HepG2 (cell line): ENCODE results near the gene NELL1. TPM values are rescaled to one million over a fixed set of nuclear protein-coding genes. Genes with fewer than 3 reads are reported as not detected.

Source experiments
- ATAC-seq: fragments of 200-7000 bp; cut with Tn5 transposase; 3 replicates; pipeline ENCODE4 v1.9.1; 2020; ENCODE audit warnings: mild to moderate bottlenecking, moderate library complexity
- BruUV-seq: library from RNA; stranded (reverse); fragments of 400-500 nt; replicated peaks from 2 replicates; lab custom pipeline; 2021; lab: Mats Ljungman, UMichigan
- CTCF ChIA-PET: fragments of 300-600 bp; formaldehyde crosslinking; extraction: SDS; loops from one replicate; lab custom pipeline; 2021; ENCODE audit warnings: low total read pairs, inconsistent platforms, low intra/inter-chr PET ratio; lab: Yijun Ruan, JAX
- POLR2A ChIA-PET: fragments of 350-600 bp; sonication (Branson Sonifier 250); formaldehyde crosslinking; loops from one replicate; lab custom pipeline; 2020; ENCODE audit warnings: antibody characterized with exemption, inconsistent platforms; lab: Yijun Ruan, JAX
- DNase-seq: peaks from one replicate; pipeline ENCODE4 v3.0.0-alpha.2; 2015; ENCODE audit warnings: low spot score
- FAIRE-seq: peaks from 3 replicates; lab custom pipeline; 2011; peaks lifted over from hg19 to GRCh38; lab: Jason Lieb, UNC
- H2AFZ ChIP-seq: one replicate; pipeline ENCODE4 v1.6.1; 2011; ENCODE audit warnings: low read length, inconsistent platforms
- H3K27ac ChIP-seq: fragments of 300-600 bp; 3 replicates; pipeline ENCODE4 v1.8.0; 2011; ENCODE audit warnings: mixed run types, mild to moderate bottlenecking, mixed read lengths, low read length, inconsistent platforms; ENCODE audit not compliant: insufficient read depth; ENCODE audit errors: extremely low read length
- H3K27me3 ChIP-seq, 2 experiments: fragments of 200-600 bp in 1 of 2; 2 replicates in 1 of 2; 3 replicates in 1 of 2; pipeline versions ENCODE4 v1.6.0 to v1.8.0; 2011; ENCODE audit warnings: low read length in 2 of 2, mild to moderate bottlenecking in 2 of 2, moderate library complexity in 2 of 2, inconsistent platforms in 1 of 2; ENCODE audit not compliant: insufficient read depth in 2 of 2, control insufficient read depth in 1 of 2
- H3K36me3 ChIP-seq, 2 experiments: fragments of 200-600 bp in 1 of 2; replicated peaks in 1 of 2; 2 replicates in 1 of 2; 3 replicates in 1 of 2; pipeline versions ENCODE4 v1.5.1 to v1.8.0; 2011; ENCODE audit warnings: low read length in 2 of 2, inconsistent platforms in 1 of 2; ENCODE audit not compliant: insufficient read depth in 2 of 2, control insufficient read depth in 1 of 2
- H3K4me1 ChIP-seq: 2 replicates; pipeline ENCODE4 v1.5.1; 2012; ENCODE audit warnings: low read length, inconsistent platforms; ENCODE audit not compliant: insufficient read depth
- H3K4me2 ChIP-seq: 2 replicates; pipeline ENCODE4 v1.6.0; 2011; ENCODE audit warnings: low read depth, low read length, inconsistent platforms
- H3K4me3 ChIP-seq, 3 experiments: fragments of 200-600 bp in 1 of 3; sonication (generic), shearing (Covaris generic) in 1 of 3; replicated peaks in 1 of 3; 2 replicates each; pipeline ENCODE4 v1.5.1; 2011 to 2016; ENCODE audit warnings: low read length in 3 of 3, inconsistent platforms in 2 of 3, low read depth in 2 of 3, mild to moderate bottlenecking in 2 of 3, control low read depth in 1 of 3, mixed read lengths in 1 of 3; ENCODE audit not compliant: insufficient read depth in 1 of 3
- H3K79me2 ChIP-seq: one replicate; pipeline ENCODE4 v1.6.1; 2011; ENCODE audit warnings: low read length, inconsistent platforms; ENCODE audit not compliant: insufficient read depth
- H3K9ac ChIP-seq: 2 replicates; pipeline ENCODE4 v1.6.0; 2011; ENCODE audit warnings: mild to moderate bottlenecking, low read depth, low read length, inconsistent platforms; ENCODE audit not compliant: insufficient read depth
- H3K9me3 ChIP-seq: 2 replicates; pipeline ENCODE4 v1.5.1; 2012; ENCODE audit warnings: mild to moderate bottlenecking, low read length
- H4K20me1 ChIP-seq: 2 replicates; pipeline ENCODE4 v1.6.0; 2011; ENCODE audit warnings: inconsistent platforms, mild to moderate bottlenecking, low read length, moderate library complexity; ENCODE audit not compliant: insufficient read depth
- CEBPG ChIP-seq: IDR thresholded peaks from 2 replicates; pipeline ENCODE4 v1.6.1; 2016
- CENPX ChIP-seq: sonication (generic); formaldehyde crosslinking; IDR thresholded peaks from 2 replicates; pipeline ENCODE4 v1.9.0; 2021; ENCODE audit warnings: mild to moderate bottlenecking, missing genetic modification reagents, moderate library complexity
- ETV6 ChIP-seq: sonication (generic); formaldehyde crosslinking; conservative IDR thresholded peaks from 2 replicates; pipeline ENCODE4 v1.4.0; 2020; ENCODE audit warnings: missing genetic modification reagents
- KLF12 ChIP-seq: sonication (generic); formaldehyde crosslinking; IDR thresholded peaks from 2 replicates; pipeline ENCODE4 v1.4.0; 2020; ENCODE audit warnings: missing genetic modification reagents, borderline replicate concordance
- PHF20 ChIP-seq: sonication (generic); formaldehyde crosslinking; IDR thresholded peaks from 2 replicates; pipeline ENCODE4 v1.5.0; 2020; ENCODE audit warnings: mild to moderate bottlenecking, missing genetic modification reagents
- SALL1 ChIP-seq: sonication (generic); formaldehyde crosslinking; IDR thresholded peaks from 2 replicates; pipeline ENCODE4 v1.8.0; 2022; ENCODE audit warnings: mild to moderate bottlenecking, missing genetic modification reagents
- U2AF1 ChIP-seq: fragments of 200-400 bp; formaldehyde crosslinking; optimal IDR thresholded peaks from 2 replicates; pipeline ENCODE3; 2017; ENCODE audit warnings: mild to moderate bottlenecking, low read depth, low read length
- ZNF543 ChIP-seq: sonication (generic); formaldehyde crosslinking; IDR thresholded peaks from 2 replicates; pipeline ENCODE4 v1.4.0; 2020; ENCODE audit warnings: mild to moderate bottlenecking, missing genetic modification reagents
- ZNF720 ChIP-seq: sonication (generic); formaldehyde crosslinking; IDR thresholded peaks from 2 replicates; pipeline ENCODE4 v1.4.0; 2020; ENCODE audit warnings: missing genetic modification reagents
- WGBS: methylation state at CpG from one replicate; pipeline ENCODE4 v1.1.6; 2017; ENCODE audit warnings: low lambda C conversion rate; 5-methylcytosine and 5-hydroxymethylcytosine counted together
- in situ Hi-C: cut with HindIII; loops from 2 replicates; pipeline ENCODE4 v1.10.0; 2017; ENCODE audit warnings: low pct_unique_long_range_greater_than_20kb; ENCODE audit not compliant: extremely low pct_ligation_motif_present
- intact Hi-C: fragments of 100-400 bp; cut with micrococcal nuclease; formaldehyde crosslinking; loops from one replicate; pipeline ENCODE4 v1.10.0; 2022; ENCODE audit not compliant: unreplicated experiment
- polyA plus RNA-seq, 8 experiments: library from polyadenylated mRNA; depleted of rRNA in 3 of 8; stranded (reverse) in 7 of 8; unstranded in 1 of 8; fragments of >200 nt; fragmentation: Illumina TruSeq in 4 of 8; extraction: Trizol in 4 of 8; gene quantifications; 2 replicates each; pipeline versions ENCODE4 v1.2.1 to v1.2.3, GENCODE V29; 2011 to 2016; ENCODE audit warnings: low read depth in 4 of 8, missing spikeins in 1 of 8, mixed read lengths in 1 of 8; ENCODE audit not compliant: insufficient read depth in 1 of 8
- total RNA-seq, 5 experiments: library from RNA; depleted of rRNA; stranded (reverse); fragments of >200 nt; fragmentation: Illumina TruSeq; extraction: Trizol; gene quantifications; 2 replicates each; pipeline ENCODE4 v1.2.3, GENCODE V29; 2016; ENCODE audit warnings: low read depth in 1 of 5
- TF ChIP-seq, protein P1 (sequence below): sonication (generic); formaldehyde crosslinking; IDR thresholded peaks from 2 replicates; pipeline ENCODE4 v1.5.0; 2020; ENCODE audit warnings: missing genetic modification reagents
- TF ChIP-seq, protein P2 (sequence below): sonication (generic); formaldehyde crosslinking; IDR thresholded peaks from 2 replicates; pipeline ENCODE4 v1.5.0; 2020; ENCODE audit warnings: mild to moderate bottlenecking, missing genetic modification reagents, moderate library complexity

NELL1 gene
- total and polyA plus RNA-seq, 2 of the 13 experiments (the other 11 are each of a cell fraction or from before 2014, with no cell fraction given) = not detected

DNA sequence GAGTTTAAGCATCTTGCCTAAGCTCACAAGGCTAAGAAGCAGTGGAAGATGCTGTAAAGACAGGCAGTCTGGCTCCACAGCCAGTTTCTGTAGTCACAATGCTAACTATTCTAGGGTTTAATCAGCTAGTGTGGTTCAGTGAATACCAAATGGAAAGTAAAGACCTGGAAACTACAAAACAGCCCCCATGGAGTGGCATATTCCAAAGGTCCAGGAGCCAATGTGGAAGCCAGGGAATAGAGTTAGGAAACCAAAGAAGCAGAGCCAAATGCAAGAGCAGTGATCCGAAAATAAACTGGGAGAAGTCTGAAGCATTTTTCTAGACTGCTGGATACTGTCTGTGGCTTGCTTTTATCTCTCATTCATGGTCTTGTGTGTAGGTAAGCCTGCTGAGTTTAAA is 792.3 kb downstream of the NELL1 start:
- WGBS = 0% methylated on average over 1 of the region's 1 CpG
- POLR2A ChIA-PET = no interaction called here
- in situ Hi-C loops (no loop called here), intact Hi-C loops (no loop called here)
- DNase-seq = no peak
- no TSS peak for BruUV-seq
- Histone ChIP-seq H2AFZ (no peak overlapping the region), H3K36me3 (no peaks in the 10 kb centered on the region), H3K4me2 (no peak overlapping the region), H3K9me3 (no peaks in the 10 kb centered on the region), H3K27me3 (no peaks in the 10 kb centered on the region), H3K4me1 (no peaks in the 10 kb centered on the region), H3K79me2 (no peaks in the 10 kb centered on the region), H3K4me3 (no peak overlapping the region), H3K9ac (no peak overlapping the region), H3K27ac (no peak overlapping the region), H4K20me1 (no peaks in the 10 kb centered on the region)
- no peak for ATAC-seq
- TF ChIP-seq ZNF543 (CRISPR knock-in tag) (no peak), U2AF1 (no peak), KLF12 (no peak), ETV6 (CRISPR knock-in tag) (no peak), SALL1 (CRISPR knock-in tag) (no peak), PHF20 (CRISPR knock-in tag) (no peak), CENPX (CRISPR knock-in tag) (no peak), ZNF720 (CRISPR knock-in tag) (no peak), CEBPG (CRISPR knock-in tag) (no peak)
- TF ChIP-seq, protein P1, sequence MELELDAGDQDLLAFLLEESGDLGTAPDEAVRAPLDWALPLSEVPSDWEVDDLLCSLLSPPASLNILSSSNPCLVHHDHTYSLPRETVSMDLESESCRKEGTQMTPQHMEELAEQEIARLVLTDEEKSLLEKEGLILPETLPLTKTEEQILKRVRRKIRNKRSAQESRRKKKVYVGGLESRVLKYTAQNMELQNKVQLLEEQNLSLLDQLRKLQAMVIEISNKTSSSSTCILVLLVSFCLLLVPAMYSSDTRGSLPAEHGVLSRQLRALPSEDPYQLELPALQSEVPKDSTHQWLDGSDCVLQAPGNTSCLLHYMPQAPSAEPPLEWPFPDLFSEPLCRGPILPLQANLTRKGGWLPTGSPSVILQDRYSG (CRISPR knock-in tag) = no peak
- TF ChIP-seq, protein P2, sequence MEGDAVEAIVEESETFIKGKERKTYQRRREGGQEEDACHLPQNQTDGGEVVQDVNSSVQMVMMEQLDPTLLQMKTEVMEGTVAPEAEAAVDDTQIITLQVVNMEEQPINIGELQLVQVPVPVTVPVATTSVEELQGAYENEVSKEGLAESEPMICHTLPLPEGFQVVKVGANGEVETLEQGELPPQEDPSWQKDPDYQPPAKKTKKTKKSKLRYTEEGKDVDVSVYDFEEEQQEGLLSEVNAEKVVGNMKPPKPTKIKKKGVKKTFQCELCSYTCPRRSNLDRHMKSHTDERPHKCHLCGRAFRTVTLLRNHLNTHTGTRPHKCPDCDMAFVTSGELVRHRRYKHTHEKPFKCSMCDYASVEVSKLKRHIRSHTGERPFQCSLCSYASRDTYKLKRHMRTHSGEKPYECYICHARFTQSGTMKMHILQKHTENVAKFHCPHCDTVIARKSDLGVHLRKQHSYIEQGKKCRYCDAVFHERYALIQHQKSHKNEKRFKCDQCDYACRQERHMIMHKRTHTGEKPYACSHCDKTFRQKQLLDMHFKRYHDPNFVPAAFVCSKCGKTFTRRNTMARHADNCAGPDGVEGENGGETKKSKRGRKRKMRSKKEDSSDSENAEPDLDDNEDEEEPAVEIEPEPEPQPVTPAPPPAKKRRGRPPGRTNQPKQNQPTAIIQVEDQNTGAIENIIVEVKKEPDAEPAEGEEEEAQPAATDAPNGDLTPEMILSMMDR (CRISPR knock-in tag) = no peak
- no peak for FAIRE-seq
- CTCF ChIA-PET = no interaction called here
